ENCODE measurements around the gene PPP1R9A. TPM values are rescaled to one million over a fixed set of nuclear protein-coding genes. Genes with fewer than 3 reads are reported as not detected.

Gene PPP1R9A
- total RNA-seq, 1 experiment from 2014 or later, result 15.6 TPM

DNA sequence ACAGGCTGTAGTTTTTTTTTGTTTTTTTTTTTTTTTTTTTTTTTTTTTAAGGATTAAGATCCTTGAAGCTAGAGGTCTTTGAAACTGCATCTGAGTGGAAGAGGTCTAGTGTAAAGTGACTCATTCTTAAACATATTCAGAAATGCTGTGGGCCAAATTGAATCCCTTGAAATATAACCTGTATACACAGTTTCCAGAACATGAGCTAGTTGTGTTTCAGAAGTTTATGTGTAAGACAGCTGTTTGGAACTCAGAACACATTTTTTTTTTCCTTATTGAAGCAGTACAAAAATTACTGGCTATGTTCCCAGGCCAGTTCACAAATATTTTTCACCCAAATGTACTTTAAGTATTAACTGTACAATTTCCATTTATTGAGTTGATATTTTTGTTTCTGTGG is 67.9 kb downstream of the PPP1R9A start:
- intact Hi-C loops (cut with micrococcal nuclease; ENCODE audit: unreplicated experiment), result no loop called here
- no TSS peak for BruUV-seq (replicated peaks)
- DNase-seq (ENCODE audit: low spot score), result peak; percentile 44
- peaks cover 31% of the 10 kb centered on the region for H3K4me1 ChIP-seq (ENCODE audit: insufficient read depth, low read length, poor library complexity, severe bottlenecking)
- no peak overlapping the region for H3K4me3 ChIP-seq (ENCODE audit: low read depth, low read length, poor library complexity, severe bottlenecking)
- CTCF ChIA-PET, result interaction anchor here (0.6 kb wide), 1 partner anchor 84 kb away, joined by 6 read pairs; no protein-coding TSS in a partner anchor
- no peaks in the 10 kb centered on the region for H3K27me3 ChIP-seq (replicated peaks; ENCODE audit: insufficient read depth, low read depth, low read length, poor library complexity)
- POLR2A ChIA-PET (ENCODE audit: low non-redundant PET), result no interaction called here
- H3K9me3 ChIP-seq (ENCODE audit: low read depth, low read length, poor library complexity, severe bottlenecking), result no peaks in the 10 kb centered on the region
- TF ChIP-seq CTCF (conservative IDR thresholded peaks at IDR 0.05; ENCODE audit: low read depth, low read length) (no peak), EZH2 (IDR thresholded peaks at IDR 0.05; ENCODE audit: borderline replicate concordance, low read depth, low read length, poor library complexity, severe bottlenecking) (no peak)
- H3K27ac ChIP-seq (ENCODE audit: low read depth, low read length, poor library complexity, severe bottlenecking), result no peak overlapping the region
- H3K36me3 ChIP-seq (ENCODE audit: insufficient read depth, low read length, poor library complexity, severe bottlenecking), result no peaks in the 10 kb centered on the region

DNA sequence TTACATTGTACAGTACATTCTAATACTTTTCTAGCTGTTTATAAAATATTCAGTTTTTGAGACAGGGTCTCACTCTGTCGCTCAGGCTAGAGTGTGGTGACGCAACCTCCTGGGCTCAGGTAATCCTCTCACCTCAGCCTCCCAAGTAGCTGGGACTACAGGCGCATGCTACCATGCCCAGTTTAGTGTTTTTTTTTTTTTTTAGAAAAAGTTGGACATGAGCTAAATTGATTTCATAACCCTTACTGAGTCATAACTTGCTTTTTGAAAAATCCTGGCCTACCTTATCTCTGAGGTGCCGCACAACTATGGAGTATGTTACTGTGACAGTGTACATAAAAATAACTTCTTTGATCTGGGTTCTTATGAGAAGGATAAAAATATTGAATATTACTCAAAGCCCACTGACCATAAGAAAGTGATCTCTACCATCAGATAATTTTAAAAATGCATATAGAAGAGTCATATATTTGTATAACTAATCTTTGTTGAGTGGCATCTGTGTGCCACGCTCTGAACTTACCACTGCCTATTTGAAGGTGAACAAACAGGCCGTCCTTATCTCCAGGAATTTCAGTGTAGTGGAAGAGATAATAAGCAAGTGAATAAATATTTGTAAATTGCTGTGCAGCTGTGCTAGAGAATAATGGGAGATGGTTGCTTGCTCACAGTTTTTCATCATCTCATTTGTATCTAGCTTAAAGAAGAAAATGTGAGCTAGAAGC is 73.2 kb downstream of the PPP1R9A start:
- intact Hi-C loops (cut with micrococcal nuclease; ENCODE audit: unreplicated experiment), result no loop called here
- CTCF ChIA-PET, result no interaction called here
- Histone ChIP-seq H3K27ac (ENCODE audit: low read depth, low read length, poor library complexity, severe bottlenecking) (no peak overlapping the region), H3K27me3 (replicated peaks; ENCODE audit: insufficient read depth, low read depth, low read length, poor library complexity) (no peaks in the 10 kb centered on the region), H3K4me3 (ENCODE audit: low read depth, low read length, poor library complexity, severe bottlenecking) (no peak overlapping the region), H3K9me3 (ENCODE audit: low read depth, low read length, poor library complexity, severe bottlenecking) (no peaks in the 10 kb centered on the region), H3K36me3 (ENCODE audit: insufficient read depth, low read length, poor library complexity, severe bottlenecking) (no peaks in the 10 kb centered on the region), H3K4me1 (ENCODE audit: insufficient read depth, low read length, poor library complexity, severe bottlenecking) (peaks cover 2% of the 10 kb centered on the region)
- POLR2A ChIA-PET (ENCODE audit: low non-redundant PET), result no interaction called here
- no peak for DNase-seq (ENCODE audit: low spot score)
- no peak for TF ChIP-seq EZH2 (IDR thresholded peaks at IDR 0.05; ENCODE audit: borderline replicate concordance, low read depth, low read length, poor library complexity, severe bottlenecking)
- no peak for TF ChIP-seq CTCF (conservative IDR thresholded peaks at IDR 0.05; ENCODE audit: low read depth, low read length)
- no TSS peak for BruUV-seq (replicated peaks)

- Histone ChIP-seq H3K36me3 (ENCODE audit: insufficient read depth, low read length, poor library complexity, severe bottlenecking) (no peaks in the 10 kb centered on the region), H3K4me3 (ENCODE audit: low read depth, low read length, poor library complexity, severe bottlenecking) (no peak overlapping the region), H3K27me3 (replicated peaks; ENCODE audit: insufficient read depth, low read depth, low read length, poor library complexity) (no peaks in the 10 kb centered on the region), H3K4me1 (ENCODE audit: insufficient read depth, low read length, poor library complexity, severe bottlenecking) (no peaks in the 10 kb centered on the region), H3K9me3 (ENCODE audit: low read depth, low read length, poor library complexity, severe bottlenecking) (no peaks in the 10 kb centered on the region), H3K27ac (ENCODE audit: low read depth, low read length, poor library complexity, severe bottlenecking) (no peak overlapping the region)
- POLR2A ChIA-PET (ENCODE audit: low non-redundant PET), result no interaction called here
- intact Hi-C loops (cut with micrococcal nuclease; ENCODE audit: unreplicated experiment), result no loop called here
- CTCF ChIA-PET, result no interaction called here
- no peak for DNase-seq (ENCODE audit: low spot score)
- BruUV-seq (replicated peaks), result no TSS peak
- TF ChIP-seq CTCF (conservative IDR thresholded peaks at IDR 0.05; ENCODE audit: low read depth, low read length) (no peak), EZH2 (IDR thresholded peaks at IDR 0.05; ENCODE audit: borderline replicate concordance, low read depth, low read length, poor library complexity, severe bottlenecking) (no peak)
These were observed 88.5 kb downstream of the PPP1R9A start for GRCh38 chr7:94995921-94996320.
